Mammary epithelial cell (primary cell): ENCODE results near the gene FOLR2.

ENCODE experiments used
- CTCF ChIP-seq, 2 donors: IDR thresholded peaks in 1 of 2; conservative IDR thresholded peaks in 1 of 2; 2 replicates each; pipeline ENCODE4 v1.5.1; 2011 to 2012; ENCODE audit warnings: inconsistent platforms in 2 of 2, low read length in 2 of 2, mild to moderate bottlenecking in 2 of 2, control low read depth in 1 of 2, low read depth in 1 of 2; ENCODE audit not compliant: insufficient read depth in 1 of 2; ENCODE audit errors: extremely low read depth in 1 of 2
- EZH2 ChIP-seq: IDR thresholded peaks from 2 replicates; pipeline ENCODE4 v1.6.1; 2012; ENCODE audit warnings: low read length, inconsistent platforms, borderline replicate concordance

GRCh38 chr11:72236083-72236697, 19.6 kb downstream of the FOLR2 start:
- TF ChIP-seq CTCF (conservative IDR thresholded peaks at IDR 0.05 in 1 of 2, IDR thresholded peaks at IDR 0.05 in 1 of 2; ENCODE audit: extremely low read depth in 1 of 2, insufficient read depth in 1 of 2, low read depth in 1 of 2, low read length in 2 of 2) (no peak), EZH2 (no peak)
